ACC112 (cell line): Measurements from ENCODE around the gene FAM72A.

Experiments
- H2AFZ ChIP-seq: fragments of 200-600 bp; sonication (generic); one replicate; pipeline ENCODE4 v1.6.0; 2017; ENCODE audit warnings: antibody characterized with exemption, low read length; ENCODE audit not compliant: unreplicated experiment
- H3K27ac ChIP-seq: fragments of 200-600 bp; sonication (generic); 2 replicates; pipeline ENCODE4 v1.5.1; 2014; ENCODE audit warnings: low read depth, mild to moderate bottlenecking, antibody characterized with exemption, low read length, moderate library complexity
- H3K27me3 ChIP-seq: fragments of 200-600 bp; sonication (generic); 2 replicates; pipeline ENCODE4 v1.6.1; 2014; ENCODE audit warnings: mild to moderate bottlenecking, antibody characterized with exemption, low read length, moderate library complexity, mixed read lengths; ENCODE audit not compliant: insufficient read depth
- H3K36me3 ChIP-seq: fragments of 200-600 bp; sonication (generic); 2 replicates; pipeline ENCODE4 v1.6.1; 2016; ENCODE audit warnings: mild to moderate bottlenecking, antibody characterized with exemption, low read length, moderate library complexity, mixed read lengths; ENCODE audit not compliant: insufficient read depth
- H3K4me1 ChIP-seq: fragments of 200-600 bp; sonication (generic); one replicate; pipeline ENCODE4 v1.6.1; 2016; ENCODE audit warnings: low read length, mixed read lengths; ENCODE audit not compliant: insufficient read depth, unreplicated experiment, control insufficient read depth
- H3K4me3 ChIP-seq: fragments of 200-600 bp; sonication (generic); 2 replicates; pipeline ENCODE4 v1.5.1; 2014; ENCODE audit warnings: mild to moderate bottlenecking, low read depth, low read length
- H3K79me2 ChIP-seq: fragments of 200-600 bp; sonication (generic); one replicate; pipeline ENCODE4 v1.6.0; 2016; ENCODE audit warnings: low read length; ENCODE audit not compliant: control insufficient read depth, unreplicated experiment, insufficient read depth

Gene FAM72A

DNA sequence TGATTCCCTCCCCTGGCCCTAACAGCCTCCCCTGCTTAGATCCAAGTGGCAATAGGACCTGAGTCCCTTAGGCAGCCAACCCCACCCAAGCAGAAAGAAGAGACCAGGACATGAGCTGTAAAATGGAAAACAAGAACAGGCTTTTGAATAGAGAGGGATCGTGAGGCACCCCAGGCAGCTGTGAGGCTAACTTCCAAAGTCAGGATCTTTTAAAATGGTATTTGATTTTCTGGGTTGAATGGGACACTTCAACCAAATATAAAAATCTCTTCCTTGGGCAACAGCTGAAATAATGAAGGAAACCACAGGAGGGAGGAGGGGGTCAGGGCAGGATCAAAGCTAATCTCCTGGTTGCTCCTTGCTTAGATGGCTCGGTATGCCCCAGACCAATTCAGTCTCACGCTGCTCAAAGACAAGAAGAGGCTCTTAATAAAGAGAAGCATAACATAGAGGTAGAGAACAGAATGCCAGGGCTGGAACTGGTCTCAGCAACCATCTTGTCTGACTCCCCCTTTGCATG is 56.8 kb downstream of the FAM72A start:
- Histone ChIP-seq H3K79me2 (no peaks in the 10 kb centered on the region), H3K27ac (no peak overlapping the region), H3K27me3 (peaks cover 66% of the 10 kb centered on the region), H3K36me3 (no peaks in the 10 kb centered on the region), H2AFZ (no peak overlapping the region), H3K4me1 (no peaks in the 10 kb centered on the region), H3K4me3 (no peak overlapping the region)

DNA sequence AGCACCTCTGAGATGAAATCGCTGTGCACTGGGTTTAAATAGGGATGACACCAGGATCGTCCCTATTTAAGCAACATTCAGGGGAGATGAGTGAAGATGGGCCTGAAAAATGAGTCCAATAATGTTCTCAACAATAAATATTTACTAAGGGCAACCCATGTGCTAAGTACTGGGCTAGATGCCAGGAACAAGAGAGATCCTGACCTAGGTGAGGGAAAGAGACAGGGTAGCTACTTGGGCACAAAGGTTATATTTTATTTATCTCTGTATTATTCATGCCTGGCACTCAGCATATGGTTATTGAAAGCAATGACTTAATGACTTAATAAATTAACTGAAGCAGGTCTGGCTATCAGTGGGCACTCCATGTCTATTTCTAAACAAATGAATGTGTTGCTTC is 58.0 kb downstream of the FAM72A start:
- Histone ChIP-seq H3K36me3 (no peaks in the 10 kb centered on the region), H3K27me3 (peaks cover 78% of the 10 kb centered on the region), H3K4me3 (no peak overlapping the region), H3K27ac (no peak overlapping the region), H3K79me2 (no peaks in the 10 kb centered on the region), H3K4me1 (no peaks in the 10 kb centered on the region), H2AFZ (no peak overlapping the region)

DNA sequence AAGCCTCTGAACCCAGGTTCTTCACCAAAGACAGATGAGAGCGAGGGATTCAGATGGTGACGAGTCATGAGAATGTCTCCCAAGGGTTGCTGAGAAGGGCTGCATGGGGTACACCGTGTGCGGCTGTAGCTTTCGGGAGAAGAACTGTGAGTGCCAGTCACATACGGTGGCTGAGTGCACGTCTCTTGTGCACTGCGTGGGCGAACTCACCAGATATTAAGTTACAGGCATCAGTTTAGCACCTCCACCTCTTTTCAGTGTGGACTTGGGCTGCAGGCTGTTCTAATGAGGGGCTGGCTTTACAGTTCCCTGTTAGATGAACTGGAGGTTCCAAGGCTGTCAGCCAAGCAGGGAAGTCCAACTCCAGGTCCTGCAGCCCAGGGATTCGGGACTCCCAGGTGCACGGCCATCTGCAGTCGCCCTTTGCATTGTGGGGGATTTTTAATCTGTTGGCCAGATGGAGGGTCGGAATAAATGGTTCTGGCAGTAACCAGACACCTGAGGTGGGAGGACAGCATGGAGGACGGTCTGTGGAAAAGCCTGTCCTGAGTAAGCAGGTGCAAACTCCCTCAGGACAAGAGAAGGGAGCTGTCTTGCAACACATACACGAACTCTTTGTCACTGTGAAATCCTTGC is 59.0 kb downstream of the FAM72A start:
- H3K27me3 ChIP-seq, result peaks cover 85% of the 10 kb centered on the region

DNA sequence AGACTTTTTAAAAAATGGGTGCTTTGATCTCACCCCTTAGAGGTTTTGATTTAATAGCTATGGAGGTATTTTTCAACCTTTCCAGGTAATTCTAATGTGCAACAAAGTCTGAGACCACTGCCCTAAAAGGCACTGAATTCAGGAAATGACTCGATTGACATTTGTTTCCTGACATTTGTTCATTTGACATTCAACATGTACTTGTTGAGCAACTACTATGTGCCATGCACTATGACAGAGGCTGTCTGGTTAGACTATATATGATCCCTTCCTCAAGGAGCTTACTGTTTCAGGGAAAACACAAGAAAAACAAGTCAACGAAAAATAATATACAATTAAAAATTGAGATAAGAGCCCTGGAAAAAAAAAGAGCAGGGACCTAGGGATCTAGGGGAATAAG is 59.9 kb downstream of the FAM72A start:
- Histone ChIP-seq H2AFZ (no peak overlapping the region), H3K4me1 (no peaks in the 10 kb centered on the region), H3K27me3 (peaks cover 94% of the 10 kb centered on the region), H3K27ac (no peak overlapping the region), H3K79me2 (no peaks in the 10 kb centered on the region), H3K4me3 (no peak overlapping the region), H3K36me3 (no peaks in the 10 kb centered on the region)

More for the DNA sequence above, 59.0 kb downstream of the FAM72A start:
- H3K4me3 ChIP-seq, result no peak overlapping the region
- H3K27ac ChIP-seq, result no peak overlapping the region
- H3K36me3 ChIP-seq, result no peaks in the 10 kb centered on the region
- no peaks in the 10 kb centered on the region for H3K79me2 ChIP-seq
- no peaks in the 10 kb centered on the region for H3K4me1 ChIP-seq
- no peak overlapping the region for H2AFZ ChIP-seq

DNA sequence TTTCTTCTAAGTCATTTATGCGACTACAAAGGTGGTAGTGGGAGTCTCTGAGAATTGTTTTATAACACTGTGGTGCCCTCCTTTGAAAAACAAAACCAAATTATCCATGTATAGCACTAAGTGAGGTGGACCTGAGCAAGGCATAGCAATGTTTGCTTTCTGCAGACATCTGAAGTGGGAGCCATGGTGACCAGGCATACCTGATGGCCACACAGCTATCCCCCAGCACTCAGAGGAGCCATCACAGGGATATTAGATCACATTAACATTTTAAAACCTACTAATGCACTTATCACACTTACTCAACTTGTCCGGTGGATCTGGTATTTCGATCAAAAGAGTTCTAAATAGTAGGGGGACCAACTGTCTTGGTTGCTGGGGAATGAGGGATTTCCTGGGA is 60.6 kb downstream of the FAM72A start:
- peaks cover 92% of the 10 kb centered on the region for H3K27me3 ChIP-seq
- H2AFZ ChIP-seq, result no peak overlapping the region

DNA sequence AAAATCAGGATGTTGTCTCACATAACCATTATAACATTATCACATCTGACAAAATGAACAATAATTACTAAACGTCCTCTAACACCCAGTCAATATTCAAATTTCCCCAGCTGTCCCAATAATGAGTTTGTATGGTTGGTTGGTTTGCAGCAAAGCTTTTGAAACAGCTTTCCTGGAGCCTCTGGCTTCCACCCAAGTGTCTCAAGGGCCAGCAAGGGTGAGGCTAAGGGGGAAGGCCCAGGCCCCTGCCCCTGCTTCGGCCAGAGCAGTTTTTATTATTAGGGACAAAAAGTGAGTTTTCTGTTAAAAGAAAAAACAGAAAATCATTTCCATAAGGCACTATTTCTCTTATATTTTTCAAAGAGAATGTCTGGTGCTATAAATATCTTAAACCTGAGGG is 66.4 kb downstream of the FAM72A start:
- Histone ChIP-seq H3K27me3 (peaks cover 34% of the 10 kb centered on the region), H3K79me2 (no peaks in the 10 kb centered on the region), H3K4me3 (no peak overlapping the region), H3K4me1 (no peaks in the 10 kb centered on the region), H3K27ac (no peak overlapping the region), H3K36me3 (no peaks in the 10 kb centered on the region), H2AFZ (no peak overlapping the region)

More for the DNA sequence above, 60.6 kb downstream of the FAM72A start:
- H3K36me3 ChIP-seq, result no peaks in the 10 kb centered on the region
- no peak overlapping the region for H3K4me3 ChIP-seq
- no peaks in the 10 kb centered on the region for H3K79me2 ChIP-seq
- H3K4me1 ChIP-seq, result no peaks in the 10 kb centered on the region
- no peak overlapping the region for H3K27ac ChIP-seq
